HG02981 (cell line): Measurements from ENCODE around the gene USH1C.

ENCODE experiments used
- ATAC-seq: cut with Tn5 transposase; IDR thresholded peaks from one replicate; pipeline ENCODE4 v1.9.1; 2021; ENCODE audit warnings: mild to moderate bottlenecking, moderate library complexity; ENCODE audit not compliant: unreplicated experiment

Gene USH1C

DNA sequence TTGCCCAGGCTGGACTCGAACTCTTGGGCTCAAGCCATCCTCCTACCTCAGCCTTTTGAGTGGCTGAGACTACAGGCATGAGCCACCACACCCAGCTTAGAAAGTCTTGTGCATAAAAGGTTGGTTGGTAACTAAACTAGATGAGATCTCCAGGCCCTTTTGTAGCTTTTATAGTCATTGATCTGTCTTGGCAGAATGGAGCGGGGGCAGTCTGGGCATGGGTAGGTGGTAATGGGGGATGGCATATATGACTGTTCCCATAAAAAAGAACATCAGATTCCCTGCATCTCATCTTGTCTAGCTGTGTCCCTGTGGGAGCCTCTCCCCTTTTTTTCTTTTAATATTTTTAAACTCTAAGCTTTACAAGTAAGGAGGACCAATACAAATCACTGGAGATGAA lies 97.7 kb downstream of the USH1C start:
- ATAC-seq: no peak

DNA sequence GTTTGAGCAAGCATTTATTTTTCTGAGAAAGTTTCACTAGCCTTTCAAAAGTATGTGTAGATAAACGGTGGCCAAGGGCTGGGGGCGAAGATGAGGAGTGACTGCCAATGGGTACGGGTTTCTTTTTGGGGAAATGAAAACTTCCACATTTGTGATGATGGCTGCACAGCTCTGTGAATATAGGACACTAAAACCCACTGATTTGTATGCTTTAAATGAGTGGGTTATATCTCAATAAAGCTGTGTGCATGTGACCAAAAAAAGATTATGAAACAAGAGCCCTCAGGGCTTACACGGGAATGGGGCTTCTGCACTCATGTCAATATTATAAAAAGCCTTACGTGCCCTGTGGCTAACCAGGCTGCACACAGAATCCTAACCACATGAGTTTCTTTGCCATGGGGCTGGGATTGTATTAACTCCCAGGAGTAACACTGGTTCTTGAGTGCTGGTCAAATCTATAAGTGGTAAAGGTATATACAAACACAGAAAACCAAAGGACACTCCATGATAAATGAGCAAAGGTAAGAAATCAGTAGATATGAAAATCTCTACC lies 98.9 kb downstream of the USH1C start:
- no peak for ATAC-seq

DNA sequence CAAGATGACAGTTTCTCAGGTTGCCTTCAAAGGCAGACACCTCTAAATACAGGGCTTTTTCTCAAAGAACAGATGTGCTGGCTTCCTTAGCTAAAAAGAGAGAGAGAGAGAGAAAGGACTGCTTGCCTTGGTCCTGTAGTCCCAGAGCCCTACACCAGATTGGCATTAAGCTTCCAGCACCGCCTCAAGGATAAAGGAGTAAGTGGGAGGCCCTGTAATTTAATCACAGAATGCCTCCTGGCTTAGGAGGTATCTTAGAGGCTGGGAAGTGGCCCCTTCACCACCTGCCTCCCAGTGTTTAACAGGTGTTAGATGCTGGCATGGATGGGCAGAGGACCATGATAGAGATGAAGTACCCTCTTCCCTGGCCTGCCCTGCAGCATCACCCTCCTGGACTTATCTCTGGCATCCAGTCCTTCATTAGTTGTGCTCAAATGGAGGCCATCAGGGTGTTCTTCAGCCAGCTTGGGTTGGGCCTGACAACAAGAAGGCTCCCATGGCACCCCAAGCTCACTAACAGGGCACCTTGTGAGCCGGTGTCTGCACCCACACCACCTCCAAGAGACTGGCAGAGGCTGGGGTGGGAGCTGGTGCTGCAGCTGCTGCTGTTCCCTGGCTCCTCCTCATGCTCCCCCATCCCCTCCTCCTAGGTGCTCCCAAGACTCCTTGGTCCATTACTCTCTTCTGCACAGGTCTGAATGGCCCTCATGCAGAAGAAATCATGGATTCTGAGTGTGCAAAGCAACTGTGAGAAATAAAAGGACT lies 100.1 kb downstream of the USH1C start:
- ATAC-seq: no peak
